MCF 10A (cell line): ENCODE data around the gene MAGEA9B. TPM values are rescaled to one million over a fixed set of nuclear protein-coding genes. Genes with fewer than 3 reads are reported as not detected.

Experiments
- total RNA-seq: library from RNA; stranded (reverse); gene quantifications from 2 replicates; pipeline ENCODE4 v1.2.3, GENCODE V29; 2022

Gene MAGEA9B
- total RNA-seq, 1 experiment from 2014 or later = not detected

Other genes starting within 250 kb of the MAGEA9B start
- gene IDS, start 82.2 kb downstream of the MAGEA9B start, total RNA-seq = 29.9 and 40.2 TPM in 2 replicates
- 18.2 and 22.3 TPM in 2 replicates for gene EOLA1, start 46.4 kb downstream of the MAGEA9B start, total RNA-seq
- gene HSFX3, start 37.5 kb downstream of the MAGEA9B start, total RNA-seq = not detected in 2 replicates
- 0.82 TPM in 1 of 2 replicates, not detected in the other for gene HSFX2, start 7.9 kb upstream of the MAGEA9B start, total RNA-seq
- 14.7 and 15.5 TPM in 2 replicates for gene TMEM185A, start 44.3 kb upstream of the MAGEA9B start, total RNA-seq
- not detected in 2 replicates for gene MAGEA11, start 124.6 kb upstream of the MAGEA9B start, total RNA-seq
- gene HSFX1, start 186.6 kb upstream of the MAGEA9B start, total RNA-seq = 0.61 TPM in 1 of 2 replicates, not detected in the other
- gene MAGEA9, start 194.5 kb upstream of the MAGEA9B start, total RNA-seq = not detected in 2 replicates